NCI-H128 (cell line): Measurements from ENCODE around the gene PRAME.
"Not testable (repeated sequence)": the region's sequence is repeated elsewhere in the genome, so short reads cannot be mapped to it uniquely, and the experiment has no call there.

Source experiments
- DNase-seq: peaks from one replicate; lab custom pipeline; 2025; ENCODE audit not compliant: unreplicated experiment; lab: John Stamatoyannopoulos, UW

The PRAME gene

DNA sequence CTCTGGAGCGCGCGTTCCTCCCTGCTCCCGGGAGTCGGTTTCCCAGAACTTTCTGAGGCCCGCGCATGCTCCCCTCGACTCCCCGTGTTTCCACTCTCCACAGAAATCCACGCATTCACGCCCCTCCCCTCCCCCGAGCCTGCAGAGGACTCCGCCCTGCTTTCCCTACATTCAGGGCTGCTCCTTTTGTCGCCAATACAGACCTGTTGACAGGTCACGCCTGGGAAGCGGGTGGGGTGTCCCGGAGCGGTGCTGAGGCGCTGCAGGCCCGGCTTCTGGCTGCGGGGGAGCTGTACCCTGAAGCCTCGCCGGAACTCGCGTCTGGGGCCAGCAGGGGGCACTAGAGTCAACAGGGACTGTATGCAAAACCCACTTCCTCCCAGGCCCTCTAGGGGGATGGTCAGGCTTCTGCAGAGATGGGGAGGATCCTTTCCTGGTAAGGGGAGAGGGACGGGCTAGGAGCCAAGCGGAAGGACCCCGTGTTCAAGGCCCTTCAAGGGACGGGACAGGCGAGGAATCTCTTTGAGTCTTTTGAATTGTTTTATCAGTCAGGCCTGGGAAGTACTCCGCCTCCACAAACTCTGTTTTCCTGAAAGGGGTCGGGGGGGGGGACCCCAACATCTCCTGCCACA is at the start of gene PRAME:
Gene PRAME (minus strand): TSS at position 294 of the 632 bp plus-strand sequence. CDS start 2,433 bp downstream, outside the sequence.
- DNase-seq, result peak; percentile 10

DNA sequence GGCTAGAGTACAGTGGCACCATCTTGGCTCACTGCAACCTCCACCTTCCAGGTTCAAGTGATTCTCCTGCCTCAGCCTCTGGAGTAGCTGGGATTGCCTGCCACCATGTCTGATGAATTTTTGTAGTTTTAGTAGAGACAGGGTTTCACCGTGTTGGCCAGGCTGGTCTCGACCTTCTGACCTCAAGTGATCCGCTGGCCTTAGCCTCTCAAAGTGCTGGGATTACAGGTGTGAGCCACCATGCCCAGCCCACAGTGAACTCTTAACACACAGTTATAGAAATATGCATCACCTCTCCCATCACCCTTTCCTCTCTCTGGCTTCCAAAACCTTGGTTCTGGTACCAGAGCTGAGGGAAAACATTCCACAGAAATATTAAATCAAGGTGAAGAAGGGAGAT is 49.0 kb upstream of the PRAME start:
- not testable (repeated sequence) for DNase-seq

DNA sequence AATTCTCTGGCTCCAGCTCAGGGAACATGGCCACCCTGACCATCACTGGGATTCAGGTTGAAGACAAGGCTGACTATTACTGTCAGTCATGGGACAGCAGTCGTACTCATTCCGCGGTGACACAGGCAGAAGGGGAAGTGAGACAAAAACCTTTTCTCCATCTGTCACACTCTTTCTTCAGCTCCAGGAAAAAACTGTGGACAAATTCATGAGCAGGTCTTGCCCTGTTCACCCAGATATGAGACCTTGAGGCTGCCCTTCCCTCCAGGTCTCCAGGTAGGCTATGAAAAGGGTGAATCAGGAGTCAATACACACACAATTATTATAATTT is 46.0 kb upstream of the PRAME start:
- no peak for DNase-seq

GRCh38 chr22:22604326-22605073 is 45.4 kb upstream of the PRAME start:
- DNase-seq, result no peak

DNA sequence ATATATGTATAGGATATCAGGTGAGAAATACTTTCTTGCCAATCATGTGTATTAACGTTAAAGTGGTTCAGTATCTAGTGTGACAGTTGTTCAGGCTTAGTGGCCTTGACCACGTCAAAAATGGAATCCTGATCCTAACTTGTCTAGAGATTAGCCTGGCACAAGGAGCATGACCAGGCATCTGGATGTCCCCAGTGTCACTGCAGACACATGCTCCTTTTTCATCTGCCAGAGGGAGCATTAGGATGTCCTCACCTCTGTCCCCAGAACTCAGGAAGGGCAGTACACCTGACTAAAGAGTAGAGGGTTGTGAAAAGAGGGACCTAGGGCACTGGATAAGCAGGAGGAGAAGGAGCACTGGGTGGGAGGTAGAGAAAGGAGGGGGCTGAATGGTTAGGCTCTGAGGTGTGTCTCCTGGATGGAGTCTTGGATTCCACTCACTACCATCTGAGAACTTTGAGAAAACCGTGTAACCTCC is 44.4 kb upstream of the PRAME start:
- DNase-seq, result no peak

- DNase-seq, result no peak
Measured at GRCh38 chr22:22600531-22601261, 41.6 kb upstream of the PRAME start.

DNA sequence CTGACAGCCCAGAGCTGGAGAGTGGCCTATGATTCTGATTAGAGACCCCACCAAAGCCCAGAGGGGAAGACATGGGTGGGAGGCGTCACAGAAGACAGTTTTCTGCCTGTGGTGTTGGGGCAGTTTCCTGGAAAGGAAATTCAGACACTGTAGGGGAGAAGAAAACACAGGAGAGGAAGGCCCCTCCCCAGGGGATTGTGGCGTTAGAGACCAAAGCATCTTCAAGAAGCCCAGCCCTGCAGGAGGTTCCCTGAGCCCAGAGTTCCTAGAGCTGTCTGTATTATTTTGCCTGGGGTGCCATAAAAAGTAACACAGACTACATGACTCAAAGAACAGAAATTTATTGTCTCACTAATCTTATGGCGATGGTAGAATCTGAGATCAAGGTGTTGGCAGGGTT is 40.2 kb upstream of the PRAME start:
- no peak for DNase-seq

DNA sequence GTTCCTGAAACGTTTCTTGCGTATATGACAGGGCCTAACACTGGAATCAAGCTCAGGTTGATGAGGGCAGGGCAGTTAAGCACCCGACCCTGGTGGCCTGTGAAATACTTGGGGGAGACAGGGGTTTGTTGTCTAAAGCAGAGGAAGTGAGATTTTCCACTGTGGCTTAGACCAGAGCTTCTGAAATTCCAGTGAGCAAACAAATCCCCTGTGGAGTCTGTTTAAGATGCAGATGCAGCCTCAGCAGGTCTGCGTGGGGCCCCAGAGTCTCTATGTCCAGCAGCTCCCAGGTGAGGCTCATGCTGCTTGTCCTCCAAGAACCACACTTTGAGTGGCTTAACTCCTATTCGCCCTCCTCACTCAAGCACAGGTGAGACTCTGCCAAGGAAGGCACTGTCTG is 39.1 kb upstream of the PRAME start:
- no peak for DNase-seq

DNA sequence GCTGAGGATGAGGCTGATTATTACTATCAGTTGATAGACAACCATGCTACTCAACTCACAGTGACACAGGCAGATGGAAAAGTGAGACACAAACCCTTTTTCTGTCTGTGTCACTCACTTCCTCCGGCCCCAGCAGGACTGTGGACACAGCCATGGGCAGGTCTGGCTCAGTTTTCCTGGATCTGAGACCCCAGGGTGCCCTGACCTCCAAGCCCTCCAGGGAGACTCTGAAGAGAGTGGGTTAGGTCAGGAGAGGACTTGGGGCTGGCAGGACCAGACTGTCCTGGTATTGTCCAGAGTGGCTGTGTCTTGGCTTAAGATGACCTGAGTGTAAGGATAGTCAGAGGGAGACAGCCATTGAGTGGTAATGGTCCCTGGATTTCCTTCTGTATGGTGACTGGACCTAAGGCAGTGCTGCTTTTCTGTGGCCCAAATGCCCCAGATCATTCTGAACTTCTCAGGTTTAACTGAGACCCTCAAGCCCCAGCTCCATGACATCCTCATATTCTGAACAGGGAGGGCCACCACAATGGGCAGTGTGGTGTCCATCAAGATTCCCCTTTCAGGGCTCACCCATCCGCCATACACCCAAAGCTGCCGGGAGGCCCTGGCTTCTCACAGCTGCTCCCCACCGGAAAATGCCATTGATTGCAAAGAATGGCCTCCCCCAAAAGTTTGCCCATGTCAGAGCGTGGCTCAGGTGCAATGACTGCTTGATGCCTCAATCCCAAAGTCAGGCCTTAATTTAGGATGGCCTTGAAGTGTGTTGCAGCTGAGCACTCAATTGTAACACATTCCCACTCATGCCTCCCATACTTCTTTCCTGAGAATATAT is 36.2 kb upstream of the PRAME start:
- DNase-seq, result no peak

DNA sequence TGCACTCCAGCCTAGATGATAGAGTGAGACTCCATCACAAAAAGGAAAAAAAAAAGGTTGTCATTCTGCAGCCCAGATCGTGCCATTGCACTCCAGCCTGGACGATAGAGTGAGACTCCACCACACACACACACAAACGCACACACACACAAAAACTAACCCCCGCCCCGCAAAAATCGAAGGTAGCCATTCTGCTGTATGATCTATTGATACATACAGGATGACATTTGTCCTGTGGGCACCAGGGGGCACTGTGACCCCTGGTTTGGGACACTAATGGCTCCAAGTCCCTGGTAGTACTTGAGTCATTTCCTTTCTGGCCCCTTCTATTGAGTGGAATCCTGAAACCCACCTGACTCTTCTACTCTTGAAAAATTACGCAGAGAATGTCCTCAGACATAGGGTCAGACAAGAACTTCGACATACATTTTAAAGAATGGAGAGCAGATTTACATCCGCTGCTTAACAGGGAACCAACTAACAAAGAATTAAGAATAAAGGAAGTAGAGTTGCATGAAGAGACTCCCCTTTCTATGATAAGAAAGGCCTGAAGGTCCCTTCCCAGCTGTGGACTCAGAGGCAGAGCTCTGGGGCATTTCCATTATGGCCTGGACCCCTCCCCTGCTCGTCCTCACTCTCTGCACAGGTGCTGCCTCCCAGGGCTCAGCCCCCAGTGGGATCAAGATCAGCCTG is 35.0 kb upstream of the PRAME start:
- no peak for DNase-seq

- DNase-seq, result no peak
Measured at GRCh38 chr22:22593250-22593649, 34.2 kb upstream of the PRAME start.

DNA sequence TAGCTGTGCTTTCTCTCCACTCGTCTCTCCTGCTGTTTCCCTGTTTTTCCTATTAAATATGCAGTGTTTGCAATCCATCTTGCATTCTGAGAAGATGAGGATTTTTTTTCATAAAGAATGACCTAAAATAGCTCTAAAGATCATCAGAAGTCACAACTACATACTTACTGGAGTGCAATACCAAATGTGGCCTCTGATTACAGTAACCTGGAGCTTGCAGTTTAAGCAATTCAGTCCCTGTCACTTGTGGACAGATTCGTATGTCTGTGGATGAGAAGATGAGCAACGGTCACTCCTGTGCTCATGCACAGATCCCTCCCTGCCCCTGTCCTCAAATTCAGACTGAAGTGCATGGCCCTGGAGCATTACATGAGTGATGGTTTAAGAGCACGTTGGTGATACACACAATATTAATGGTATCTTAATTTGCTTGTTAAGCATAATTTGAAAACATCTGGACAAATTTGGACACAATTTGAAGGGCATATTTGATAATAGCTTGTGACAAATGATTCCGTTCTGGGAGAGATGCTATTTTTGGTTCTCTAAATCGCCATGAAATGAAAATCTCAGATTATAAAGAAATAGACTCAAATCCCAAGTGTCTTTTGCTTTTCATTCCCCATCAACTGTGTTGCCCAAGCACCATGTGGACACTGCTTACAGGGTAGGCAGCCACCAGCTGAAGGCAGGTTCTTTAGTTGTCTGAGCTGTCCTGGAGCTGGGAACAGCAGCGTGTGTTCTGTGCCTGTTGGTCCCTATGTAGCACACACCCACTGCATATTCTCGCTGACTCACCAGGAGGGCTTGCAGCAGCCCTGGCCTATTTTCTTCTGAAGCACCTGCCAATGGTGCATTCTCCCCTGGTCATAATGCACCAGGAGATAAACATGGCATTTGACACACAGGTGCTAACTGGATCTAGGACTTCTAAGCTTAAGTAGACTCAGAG is 32.6 kb upstream of the PRAME start:
- no peak for DNase-seq

GRCh38 chr22:22590136-22590891 is 31.2 kb upstream of the PRAME start:
- DNase-seq, result no peak

GRCh38 chr22:22588485-22589164 is 29.6 kb upstream of the PRAME start:
- DNase-seq, result no peak

GRCh38 chr22:22587577-22588188 is 28.6 kb upstream of the PRAME start:
- no peak for DNase-seq

GRCh38 chr22:22584722-22585121 is 25.7 kb upstream of the PRAME start:
- no peak for DNase-seq

- DNase-seq, result no peak
Measured at GRCh38 chr22:22583030-22583429, 24.0 kb upstream of the PRAME start.

- not testable (repeated sequence) for DNase-seq
Measured at GRCh38 chr22:22581524-22581923, 22.5 kb upstream of the PRAME start.
